DOHH2 (cell line): ENCODE data around the gene AJAP1.

ENCODE experiments used
- EZH2phosphoT487 ChIP-seq: fragments of 200-600 bp; sonication (generic); IDR thresholded peaks from 2 replicates; pipeline ENCODE4 v1.6.1; 2017; ENCODE audit warnings: borderline replicate concordance, mild to moderate bottlenecking, antibody characterized with exemption, low read length, moderate library complexity, mixed read lengths
- TF ChIP-seq, protein P1 (sequence below): fragments of 200-600 bp; sonication (generic); IDR thresholded peaks from one replicate; pipeline ENCODE4 v1.5.1; 2014; ENCODE audit warnings: antibody characterized with exemption, mild to moderate bottlenecking, low read depth, low read length; ENCODE audit not compliant: poor library complexity, severe bottlenecking

DNA sequence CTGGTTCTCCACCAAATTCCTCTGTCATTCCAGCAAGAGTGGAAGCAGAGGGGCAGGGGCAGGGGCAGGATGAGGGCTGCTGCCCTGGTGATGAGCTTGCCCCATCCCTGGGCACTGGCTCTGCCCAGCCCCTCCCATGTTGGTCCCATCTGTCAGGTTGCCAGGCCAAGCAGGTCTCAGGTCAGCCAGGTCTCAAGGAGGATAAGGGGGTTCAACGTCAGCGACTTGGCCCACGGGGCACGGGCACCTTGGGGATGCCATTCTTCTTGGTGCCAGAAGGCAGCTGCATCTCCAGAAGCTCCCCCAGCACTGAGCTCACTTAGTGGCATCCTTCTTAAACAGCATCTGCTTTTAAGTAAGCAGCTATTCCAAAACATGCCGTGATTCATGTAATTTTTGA is 133.1 kb downstream of the AJAP1 start:
- TF ChIP-seq, protein P1, sequence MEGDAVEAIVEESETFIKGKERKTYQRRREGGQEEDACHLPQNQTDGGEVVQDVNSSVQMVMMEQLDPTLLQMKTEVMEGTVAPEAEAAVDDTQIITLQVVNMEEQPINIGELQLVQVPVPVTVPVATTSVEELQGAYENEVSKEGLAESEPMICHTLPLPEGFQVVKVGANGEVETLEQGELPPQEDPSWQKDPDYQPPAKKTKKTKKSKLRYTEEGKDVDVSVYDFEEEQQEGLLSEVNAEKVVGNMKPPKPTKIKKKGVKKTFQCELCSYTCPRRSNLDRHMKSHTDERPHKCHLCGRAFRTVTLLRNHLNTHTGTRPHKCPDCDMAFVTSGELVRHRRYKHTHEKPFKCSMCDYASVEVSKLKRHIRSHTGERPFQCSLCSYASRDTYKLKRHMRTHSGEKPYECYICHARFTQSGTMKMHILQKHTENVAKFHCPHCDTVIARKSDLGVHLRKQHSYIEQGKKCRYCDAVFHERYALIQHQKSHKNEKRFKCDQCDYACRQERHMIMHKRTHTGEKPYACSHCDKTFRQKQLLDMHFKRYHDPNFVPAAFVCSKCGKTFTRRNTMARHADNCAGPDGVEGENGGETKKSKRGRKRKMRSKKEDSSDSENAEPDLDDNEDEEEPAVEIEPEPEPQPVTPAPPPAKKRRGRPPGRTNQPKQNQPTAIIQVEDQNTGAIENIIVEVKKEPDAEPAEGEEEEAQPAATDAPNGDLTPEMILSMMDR, result no peak
- TF ChIP-seq EZH2phosphoT487, result no peak
